ENCODE measurements around the gene APOL3. TPM values are rescaled to one million over a fixed set of nuclear protein-coding genes. Genes with fewer than 3 reads are reported as not detected.
"Not testable (repeated sequence)": the region's sequence is repeated elsewhere in the genome, so short reads cannot be mapped to it uniquely, and the experiment has no call there.

Gene APOL3
- total RNA-seq, 2 donors from 2014 or later = 11.2 to 22.4 TPM

GRCh38 chr22:36162127-36163034, 1.8 kb upstream of the APOL3 start:
- WGBS, 2 donors = 64 to 89% methylated on average over 6 of the region's 6 CpGs
- no peak for ATAC-seq

GRCh38 chr22:36161793-36162126, 1.2 kb upstream of the APOL3 start:
- not testable (repeated sequence) for H3K27me3 ChIP-seq, H3K4me1 ChIP-seq

More at GRCh38 chr22:36162127-36163034, 1.8 kb upstream of the APOL3 start:
- TF ChIP-seq POLR2A (IDR thresholded peaks at IDR 0.05) = no peak
- TF ChIP-seq CTCF (IDR thresholded peaks at IDR 0.05) = no peak
- H3K9me3 ChIP-seq = no peaks in the 10 kb centered on the region
- H3K4me3 ChIP-seq = no peak overlapping the region
- intact Hi-C loops (cut with DNase I) = no loop called here
- no peak for DNase-seq
- peaks cover 8% of the 10 kb centered on the region for H3K4me1 ChIP-seq
- no peaks in the 10 kb centered on the region for H3K27me3 ChIP-seq
- no peaks in the 10 kb centered on the region for H3K36me3 ChIP-seq (replicated peaks in 1 of 2; ENCODE audit: insufficient read depth in 1 of 2, low read depth in 2 of 2)
- no peak overlapping the region for H3K27ac ChIP-seq

GRCh38 chr22:36156515-36157419, 3.8 kb downstream of the APOL3 start:
- peak; percentile 38 to 72 (median 63) for DNase-seq
- intact Hi-C loops (cut with DNase I) = no loop called here
- Histone ChIP-seq H3K27me3 (no peaks in the 10 kb centered on the region), H3K27ac (peak overlapping the region; percentile 22 to 74 (median 43)), H3K9me3 (no peaks in the 10 kb centered on the region), H3K4me1 (peaks cover 43% of the 10 kb centered on the region), H3K4me3 (no peak overlapping the region), H3K36me3 (replicated peaks in 1 of 2; ENCODE audit: insufficient read depth in 1 of 2, low read depth in 2 of 2) (no peaks in the 10 kb centered on the region)
- peak; percentile 52 for ATAC-seq
- TF ChIP-seq POLR2A (IDR thresholded peaks at IDR 0.05) (peak in 1 of 3 donors; percentile 39), CTCF (IDR thresholded peaks at IDR 0.05) (no peak)
- WGBS, 2 donors = 49 to 70% methylated on average over 13 to 15 of the region's 15 CpGs

More at GRCh38 chr22:36161793-36162126, 1.2 kb upstream of the APOL3 start:
- H3K36me3 ChIP-seq (replicated peaks in 1 of 2; ENCODE audit: insufficient read depth in 1 of 2, low read depth in 2 of 2); ATAC-seq; H3K9me3 ChIP-seq; DNase-seq; H3K4me3 ChIP-seq; intact Hi-C loops (cut with DNase I); H3K27ac ChIP-seq: not testable (repeated sequence)
- WGBS, 2 donors = 37 to 63% methylated on average over 5 of the region's 5 CpGs

- Histone ChIP-seq H3K4me1 (peaks cover 43% of the 10 kb centered on the region), H3K27me3 (no peaks in the 10 kb centered on the region), H3K4me3 (no peak overlapping the region), H3K9me3 (no peaks in the 10 kb centered on the region), H3K27ac (peak overlapping the region; percentile 22 to 74 (median 43)), H3K36me3 (replicated peaks in 1 of 2; ENCODE audit: insufficient read depth in 1 of 2, low read depth in 2 of 2) (no peaks in the 10 kb centered on the region)
- TF ChIP-seq POLR2A (IDR thresholded peaks at IDR 0.05) = no peak
- no peak for TF ChIP-seq CTCF (IDR thresholded peaks at IDR 0.05)
- intact Hi-C loops (cut with DNase I) = no loop called here
- ATAC-seq (no peak), DNase-seq (no peak)
- 70 to 81% methylated on average over 8 of the region's 8 CpGs for WGBS, 2 donors
Observed at GRCh38 chr22:36156119-36156514, 4.4 kb downstream of the APOL3 start.

GRCh38 chr22:36155702-36156101, 4.9 kb downstream of the APOL3 start:
- DNase-seq (peak; percentile 23 to 53 (median 38)), ATAC-seq (peak; percentile 40)
- Histone ChIP-seq H3K27me3 (no peaks in the 10 kb centered on the region), H3K27ac (peak overlapping the region in 3 of 4 donors; percentile 8 to 74 (median 64)), H3K4me1 (peaks cover 43% of the 10 kb centered on the region), H3K36me3 (replicated peaks in 1 of 2; ENCODE audit: insufficient read depth in 1 of 2, low read depth in 2 of 2) (no peaks in the 10 kb centered on the region), H3K9me3 (no peaks in the 10 kb centered on the region), H3K4me3 (no peak overlapping the region)
- intact Hi-C loops (cut with DNase I) = no loop called here
- WGBS, 2 donors = 77 to 87% methylated on average over 7 of the region's 7 CpGs
- TF ChIP-seq CTCF (IDR thresholded peaks at IDR 0.05) = no peak
- no peak for TF ChIP-seq POLR2A (IDR thresholded peaks at IDR 0.05)
